Smooth muscle cell (in vitro differentiated cells): ENCODE measurements around the gene RAB6B. TPM values are rescaled to one million over a fixed set of nuclear protein-coding genes. Genes with fewer than 3 reads are reported as not detected.

Source experiments
- DNase-seq: peaks from one replicate; lab custom pipeline; 2025; ENCODE audit not compliant: unreplicated experiment; lab: John Stamatoyannopoulos, UW
- H2AFZ ChIP-seq: fragments of 200-600 bp; sonication (generic); 2 replicates; pipeline ENCODE4 v1.6.0; 2016; ENCODE audit warnings: antibody characterized with exemption, low read depth, mild to moderate bottlenecking
- H3F3A ChIP-seq: fragments of 200-600 bp; sonication (generic); 2 replicates; pipeline ENCODE4 v1.6.0; 2017; ENCODE audit warnings: antibody characterized with exemption, low read depth
- H3K27ac ChIP-seq: fragments of 200-600 bp; sonication (generic); 2 replicates; pipeline ENCODE4 v1.5.1; 2016; ENCODE audit warnings: low read depth, mild to moderate bottlenecking
- H3K27me3 ChIP-seq: fragments of 200-600 bp; sonication (generic); 2 replicates; pipeline ENCODE4 v1.6.1; 2016; ENCODE audit warnings: low read depth, mild to moderate bottlenecking
- H3K36me3 ChIP-seq: fragments of 200-600 bp; sonication (generic); 2 replicates; pipeline ENCODE4 v1.5.1; 2016; ENCODE audit warnings: low read depth
- H3K4me1 ChIP-seq: fragments of 200-600 bp; sonication (generic); 2 replicates; pipeline ENCODE4 v1.5.1; 2016; ENCODE audit warnings: low read depth
- H3K4me2 ChIP-seq: fragments of 200-600 bp; sonication (generic); 2 replicates; pipeline ENCODE4 v1.6.0; 2016; ENCODE audit warnings: mild to moderate bottlenecking
- H3K4me3 ChIP-seq: fragments of 200-600 bp; sonication (generic); 2 replicates; pipeline ENCODE4 v1.5.1; 2016; ENCODE audit warnings: mild to moderate bottlenecking
- H3K79me2 ChIP-seq: fragments of 200-600 bp; sonication (generic); 2 replicates; pipeline ENCODE4 v1.6.0; 2016; ENCODE audit warnings: low read depth, mild to moderate bottlenecking
- H3K9ac ChIP-seq: fragments of 200-600 bp; sonication (generic); 2 replicates; pipeline ENCODE4 v1.6.0; 2016; ENCODE audit warnings: low read depth
- H3K9me3 ChIP-seq: fragments of 200-600 bp; sonication (generic); replicated peaks from 2 replicates; pipeline ENCODE4 v1.5.1; 2016; ENCODE audit warnings: low read depth
- H4K20me1 ChIP-seq: fragments of 200-600 bp; sonication (generic); 2 replicates; pipeline ENCODE4 v1.6.0; 2016; ENCODE audit warnings: low read depth
- CTCF ChIP-seq: fragments of 200-600 bp; sonication (generic); IDR thresholded peaks from 2 replicates; pipeline ENCODE4 v1.5.1; 2017; ENCODE audit warnings: borderline replicate concordance, mild to moderate bottlenecking, antibody characterized with exemption; ENCODE audit not compliant: insufficient read depth, poor library complexity, severe bottlenecking
- WGBS: methylation state at CpG from one replicate; pipeline ENCODE4 v1.1.7; 2016; ENCODE audit warnings: low lambda C conversion rate; 5-methylcytosine and 5-hydroxymethylcytosine counted together
- polyA plus RNA-seq: library from polyadenylated mRNA; unstranded; fragments of >200 nt; fragmentation: Nextera tagmentation; extraction: Ambion mirVana; gene quantifications from 2 replicates; pipeline ENCODE4 v1.2.1, GENCODE V29; 2016
- total RNA-seq: library from RNA; depleted of rRNA; stranded (reverse); fragments of >200 nt; gene quantifications from 2 replicates; pipeline ENCODE4 v1.2.3, GENCODE V29; 2014

The RAB6B gene
- total and polyA plus RNA-seq, 2 experiments from 2014 or later, result 1.2 to 2.0 TPM

DNA sequence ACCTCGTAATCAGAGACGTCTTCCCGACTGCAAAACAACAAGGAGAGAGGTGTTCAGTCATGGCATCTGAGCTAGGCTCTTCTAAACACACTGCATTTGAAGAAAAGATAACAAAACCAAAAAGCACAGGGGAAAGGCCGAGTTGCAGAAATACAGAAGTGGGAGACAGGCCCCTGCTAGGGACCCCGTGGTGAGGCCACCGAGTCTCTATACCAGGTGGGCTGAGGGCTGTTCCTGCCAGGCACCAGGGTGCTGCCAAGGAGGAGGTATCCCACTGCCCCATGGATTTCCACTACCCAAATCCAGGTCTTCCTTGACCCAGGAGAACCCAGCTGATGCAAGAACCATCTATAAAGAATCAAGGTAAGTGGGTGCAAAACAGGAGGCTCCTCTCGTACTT, 31.1 kb downstream of the RAB6B start:
- TF ChIP-seq CTCF, result no peak
- DNase-seq, result no peak
- Histone ChIP-seq H4K20me1 (no peaks in the 10 kb centered on the region), H3K9ac (no peak overlapping the region), H3K36me3 (no peaks in the 10 kb centered on the region), H3K27me3 (no peaks in the 10 kb centered on the region), H3K79me2 (no peaks in the 10 kb centered on the region), H3K4me3 (no peak overlapping the region), H2AFZ (no peak overlapping the region), H3K27ac (no peak overlapping the region), H3K4me2 (no peak overlapping the region), H3F3A (no peaks in the 10 kb centered on the region), H3K9me3 (no peaks in the 10 kb centered on the region), H3K4me1 (no peaks in the 10 kb centered on the region)
- WGBS, result 80% methylated on average over 7 of the region's 7 CpGs

DNA sequence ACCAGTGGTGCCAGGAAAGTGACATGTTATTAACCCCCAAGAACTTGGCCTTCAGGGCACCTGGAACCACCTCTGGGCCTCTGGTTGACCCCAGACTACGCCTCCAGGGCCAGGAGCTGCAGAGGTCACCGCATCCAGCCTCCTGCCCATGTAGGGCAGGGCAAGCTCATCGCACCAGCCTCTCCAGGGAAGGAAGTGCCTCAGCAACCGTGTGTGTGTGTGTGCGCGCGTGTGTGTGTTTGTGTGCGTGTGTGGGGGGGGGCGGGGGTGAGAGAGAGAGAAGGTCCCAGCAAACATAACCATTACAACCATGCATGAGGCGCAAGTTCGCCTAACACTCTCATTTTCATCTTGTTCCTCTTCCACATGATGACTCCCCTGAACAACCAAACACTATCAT, 31.8 kb downstream of the RAB6B start:
- Histone ChIP-seq H3F3A (no peaks in the 10 kb centered on the region), H3K4me2 (no peak overlapping the region), H3K4me3 (no peak overlapping the region), H3K79me2 (no peaks in the 10 kb centered on the region), H3K9me3 (no peaks in the 10 kb centered on the region), H3K36me3 (no peaks in the 10 kb centered on the region), H3K4me1 (no peaks in the 10 kb centered on the region), H3K27me3 (no peaks in the 10 kb centered on the region), H2AFZ (no peak overlapping the region), H4K20me1 (no peaks in the 10 kb centered on the region), H3K27ac (no peak overlapping the region), H3K9ac (no peak overlapping the region)
- 85% methylated on average over 11 of the region's 11 CpGs for WGBS
- DNase-seq, result no peak
- TF ChIP-seq CTCF, result no peak

DNA sequence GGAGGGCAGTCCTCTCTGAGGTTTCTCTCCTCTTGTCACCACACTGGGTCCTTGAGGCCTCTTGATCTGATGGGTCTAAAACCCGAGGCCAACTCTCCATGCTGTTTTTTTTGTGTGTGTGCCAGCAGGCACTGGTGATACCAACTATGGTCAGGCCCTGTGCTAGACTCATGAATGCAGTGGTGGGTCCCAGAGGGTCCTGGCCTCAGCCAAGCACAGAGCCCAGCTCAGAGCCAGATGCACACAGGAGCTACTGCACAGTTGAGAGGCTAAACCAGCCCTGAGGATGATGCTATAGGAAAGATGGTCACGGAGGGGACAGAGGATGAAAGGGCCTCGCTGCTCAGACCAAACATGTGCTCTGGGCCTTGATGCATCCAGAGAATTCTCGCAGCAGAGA, 33.5 kb downstream of the RAB6B start:
- DNase-seq, result no peak
- H3K27ac ChIP-seq, result no peak overlapping the region
- no peak overlapping the region for H3K9ac ChIP-seq

More for the DNA sequence above, 33.5 kb downstream of the RAB6B start:
- no peaks in the 10 kb centered on the region for H3K4me1 ChIP-seq
- H3K36me3 ChIP-seq, result no peaks in the 10 kb centered on the region
- no peaks in the 10 kb centered on the region for H3F3A ChIP-seq
- no peak overlapping the region for H3K4me2 ChIP-seq
- no peaks in the 10 kb centered on the region for H3K9me3 ChIP-seq
- H2AFZ ChIP-seq, result no peak overlapping the region
- no peaks in the 10 kb centered on the region for H3K79me2 ChIP-seq
- H3K27me3 ChIP-seq, result no peaks in the 10 kb centered on the region
- H4K20me1 ChIP-seq, result no peaks in the 10 kb centered on the region
- WGBS, result 87% methylated on average over 4 of the region's 4 CpGs
- no peak overlapping the region for H3K4me3 ChIP-seq
- no peak for TF ChIP-seq CTCF
